Measurements from ENCODE around the gene MPC2. TPM values are rescaled to one million over a fixed set of nuclear protein-coding genes. Genes with fewer than 3 reads are reported as not detected.
A peak's percentile ranks its signal among the peaks of the same experiment; 100 is the strongest.

MPC2 gene
- total RNA-seq, 1 donor from 2014 or later = 49.6 TPM

- TF ChIP-seq CTCF (IDR thresholded peaks at IDR 0.05) = no peak
- H3K36me3 ChIP-seq = peaks cover 33% of the 10 kb centered on the region
- no peak overlapping the region for H3K27ac ChIP-seq
- no peak overlapping the region for H3K4me3 ChIP-seq
- intact Hi-C loops (cut with DNase I) = no loop called here
- DNase-seq (no peak), ATAC-seq (peak in 1 of 2 donors; percentile 70)
- no peaks in the 10 kb centered on the region for H3K4me1 ChIP-seq
- no peaks in the 10 kb centered on the region for H3K27me3 ChIP-seq (ENCODE audit: low read depth)
- H3K9me3 ChIP-seq = no peaks in the 10 kb centered on the region
Measured at GRCh38 chr1:167916766-167917511, 19.9 kb downstream of the MPC2 start.

DNA sequence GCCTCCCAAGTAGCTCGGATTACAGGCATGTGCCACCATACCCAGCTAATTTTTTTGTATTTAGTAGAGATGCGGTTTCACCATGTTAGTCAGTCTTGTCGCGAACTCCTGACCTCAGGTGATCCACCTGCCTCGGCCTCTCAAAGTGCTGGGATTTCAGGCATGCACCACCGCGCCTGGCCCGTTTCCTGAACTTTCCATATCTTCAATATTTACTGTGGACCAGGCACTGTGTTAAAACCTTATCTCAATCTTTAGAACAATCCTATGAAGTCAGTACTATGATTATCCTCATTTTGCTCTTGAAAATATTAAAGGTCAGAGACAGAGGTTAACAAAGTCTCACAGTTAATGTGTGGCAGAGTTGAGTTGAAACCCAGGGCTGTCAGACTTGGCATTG is 21.3 kb downstream of the MPC2 start:
- no peaks in the 10 kb centered on the region for H3K4me1 ChIP-seq
- no peak overlapping the region for H3K27ac ChIP-seq
- H3K4me3 ChIP-seq = no peak overlapping the region
- no peaks in the 10 kb centered on the region for H3K27me3 ChIP-seq (ENCODE audit: low read depth)
- H3K36me3 ChIP-seq = peaks cover 33% of the 10 kb centered on the region
- intact Hi-C loops (cut with DNase I) = no loop called here
- H3K9me3 ChIP-seq = no peaks in the 10 kb centered on the region
- TF ChIP-seq CTCF (IDR thresholded peaks at IDR 0.05) = no peak
- ATAC-seq (no peak), DNase-seq (no peak)

- peaks cover 9% of the 10 kb centered on the region for H3K9me3 ChIP-seq
- ATAC-seq (no peak), DNase-seq (no peak)
- H3K27me3 ChIP-seq (ENCODE audit: low read depth) = no peaks in the 10 kb centered on the region
- H3K27ac ChIP-seq = no peak within 1 kb of the TSS
- no peak within 1 kb of the TSS for H3K4me3 ChIP-seq
- no peaks in the 10 kb centered on the region for H3K4me1 ChIP-seq
- H3K36me3 ChIP-seq = peaks cover 33% of the 10 kb centered on the region
- intact Hi-C loops (cut with DNase I) = no loop called here
- TF ChIP-seq CTCF (IDR thresholded peaks at IDR 0.05) = no peak
Measured at GRCh38 chr1:167913895-167914496, 22.9 kb downstream of the MPC2 start, which contains the start of gene ADCY10. Gene ADCY10 (minus strand): TSS chr1:167914134. CDS start chr1:167905140, 8,994 bp downstream.

DNA sequence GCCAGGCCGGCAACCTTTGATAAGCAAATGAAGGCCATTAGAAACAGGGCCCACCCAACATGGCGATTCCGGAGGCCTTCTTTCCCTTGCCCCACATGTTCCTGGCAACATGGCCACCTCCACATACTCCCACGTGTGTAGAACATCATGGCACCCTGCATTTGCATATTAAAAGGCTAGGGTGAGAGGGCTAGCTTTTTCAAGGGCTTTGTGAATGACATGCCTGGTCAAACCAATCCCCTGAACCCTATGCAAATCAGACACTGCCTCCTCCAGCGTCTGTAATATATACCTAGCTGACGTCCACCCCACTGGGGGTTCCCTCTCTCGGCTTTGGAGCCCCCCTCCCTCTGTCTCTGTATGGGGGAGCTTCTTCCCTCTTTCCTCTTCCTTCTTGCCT is 24.6 kb downstream of the MPC2 start:
- TF ChIP-seq CTCF (IDR thresholded peaks at IDR 0.05) = no peak
- no peaks in the 10 kb centered on the region for H3K4me1 ChIP-seq
- no peak overlapping the region for H3K27ac ChIP-seq
- DNase-seq = no peak
- intact Hi-C loops (cut with DNase I) = no loop called here
- no peak overlapping the region for H3K4me3 ChIP-seq
- peaks cover 9% of the 10 kb centered on the region for H3K9me3 ChIP-seq
- ATAC-seq = no peak
- no peaks in the 10 kb centered on the region for H3K27me3 ChIP-seq (ENCODE audit: low read depth)
- peaks cover 21% of the 10 kb centered on the region for H3K36me3 ChIP-seq

- H3K27me3 ChIP-seq (ENCODE audit: low read depth) = no peaks in the 10 kb centered on the region
- TF ChIP-seq CTCF (IDR thresholded peaks at IDR 0.05) = no peak
- DNase-seq (no peak), ATAC-seq (no peak)
- intact Hi-C loops (cut with DNase I) = no loop called here
- no peak overlapping the region for H3K27ac ChIP-seq
- H3K9me3 ChIP-seq = peaks cover 9% of the 10 kb centered on the region
- H3K4me1 ChIP-seq = no peaks in the 10 kb centered on the region
- peaks cover 12% of the 10 kb centered on the region for H3K36me3 ChIP-seq
- H3K4me3 ChIP-seq = no peak overlapping the region
Measured at GRCh38 chr1:167911413-167911812, 25.5 kb downstream of the MPC2 start.

Measured in lower lobe of right lung (tissue), 2 donors.